SKM-1 (cell line): ENCODE measurements around the gene NXNL1.

Experiments
- DNase-seq: peaks from one replicate; lab custom pipeline; 2025; ENCODE audit not compliant: unreplicated experiment; lab: John Stamatoyannopoulos, UW

NXNL1 gene

DNA sequence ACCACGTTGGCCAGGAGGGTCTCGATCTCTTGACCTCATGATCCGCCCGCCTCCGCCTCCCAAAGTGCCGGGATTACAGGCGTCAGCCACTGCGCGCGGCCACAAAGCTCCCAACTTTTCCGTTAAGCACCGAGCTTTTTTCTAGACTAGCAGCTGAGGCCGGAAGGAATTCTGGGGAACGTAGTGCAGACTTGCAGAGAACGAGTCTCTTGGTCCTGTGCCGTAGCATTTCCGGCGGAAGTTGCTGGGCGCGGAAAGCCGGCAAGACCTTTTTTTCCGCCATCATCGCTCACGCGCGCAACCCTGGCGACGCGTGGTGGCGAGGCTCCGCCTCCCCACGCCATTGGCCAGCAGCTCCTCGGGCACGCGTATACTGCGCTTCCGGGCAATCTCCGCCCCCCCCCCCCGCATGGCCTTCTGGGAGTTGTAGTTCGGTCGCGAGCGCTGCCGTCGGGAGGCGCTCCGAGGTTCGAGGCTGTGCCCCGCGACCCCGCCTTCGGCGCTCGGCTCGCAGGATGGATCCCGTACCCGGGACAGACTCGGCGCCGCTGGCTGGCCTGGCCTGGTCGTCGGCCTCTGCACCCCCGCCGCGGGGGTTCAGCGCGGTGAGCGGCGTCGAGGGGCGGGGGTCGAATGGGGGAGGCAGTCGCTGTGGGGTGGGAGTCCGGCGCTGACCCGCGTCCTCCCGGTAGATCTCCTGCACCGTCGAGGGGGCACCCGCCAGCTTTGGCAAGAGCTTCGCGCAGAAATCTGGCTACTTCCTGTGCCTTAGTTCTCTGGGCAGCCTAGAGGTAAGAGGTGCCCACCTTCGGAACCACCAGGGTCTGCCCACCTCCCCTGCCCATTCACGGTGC is 40.9 kb downstream of the NXNL1 start, which contains the start of gene MVB12A:
Gene MVB12A (plus strand): TSS at position 427 of the 854 bp plus-strand sequence. CDS start 89 bp downstream, at position 516.
- DNase-seq: peak; percentile 90

DNA sequence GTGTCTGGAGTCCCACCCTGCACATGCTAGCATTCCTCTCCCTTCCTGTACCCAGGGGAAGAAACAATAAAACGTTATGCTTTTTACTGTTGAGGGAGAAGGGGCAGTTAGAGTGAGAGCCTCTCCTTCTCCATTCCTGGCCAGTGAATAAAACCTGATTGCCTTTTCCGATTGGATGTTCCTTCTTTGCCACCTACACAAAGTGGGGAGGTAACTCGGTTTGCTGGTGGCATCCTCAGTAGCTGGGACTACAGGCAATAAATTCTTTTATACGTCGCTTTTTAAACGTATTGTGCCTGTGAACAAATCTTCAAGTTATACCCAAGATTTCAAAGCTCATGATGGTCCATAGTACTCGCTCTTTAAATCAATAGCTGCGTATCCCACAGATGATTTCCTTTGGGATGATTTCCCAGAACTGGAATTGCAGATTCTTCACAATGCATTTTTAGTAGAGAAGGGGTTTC is 41.5 kb downstream of the NXNL1 start:
- no peak for DNase-seq

DNA sequence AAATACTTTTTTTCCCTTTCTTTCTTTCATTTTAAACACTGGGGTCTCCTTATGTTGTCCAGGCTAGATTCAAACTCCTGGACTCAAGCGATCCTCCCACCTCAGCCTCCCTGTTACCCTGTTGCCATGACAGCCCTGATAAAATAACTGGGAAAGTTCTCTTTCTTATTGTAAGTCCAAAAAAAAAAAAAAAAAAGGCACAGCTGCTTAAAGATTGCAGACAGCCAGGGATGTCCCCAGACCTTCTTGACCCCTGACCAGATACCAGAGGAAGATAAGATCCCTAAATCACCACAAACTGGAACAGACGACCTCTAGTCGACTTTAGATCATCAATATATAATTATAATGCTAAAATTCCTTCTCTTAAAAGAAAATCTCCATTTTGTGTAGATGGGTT is 42.0 kb downstream of the NXNL1 start:
- no peak for DNase-seq

DNA sequence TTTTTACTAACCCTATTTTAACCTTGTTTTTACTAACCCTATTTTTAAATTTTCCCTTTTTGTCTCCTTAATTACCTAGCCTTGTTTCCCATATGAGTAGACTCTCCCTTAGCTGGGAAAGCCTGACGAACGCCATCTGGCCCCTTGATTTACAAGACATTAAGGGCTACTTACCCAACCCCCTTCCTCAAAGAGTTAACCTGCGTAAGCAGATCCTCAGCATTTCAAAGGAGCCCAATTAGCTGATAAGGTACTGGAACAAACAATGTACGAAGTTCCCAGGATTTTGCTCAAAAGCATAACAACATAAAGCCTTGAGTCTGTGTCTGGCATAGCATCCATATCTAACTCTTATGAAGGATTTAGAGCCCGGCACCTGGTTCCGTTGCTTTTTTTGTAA is 45.6 kb downstream of the NXNL1 start:
- no peak for DNase-seq

DNA sequence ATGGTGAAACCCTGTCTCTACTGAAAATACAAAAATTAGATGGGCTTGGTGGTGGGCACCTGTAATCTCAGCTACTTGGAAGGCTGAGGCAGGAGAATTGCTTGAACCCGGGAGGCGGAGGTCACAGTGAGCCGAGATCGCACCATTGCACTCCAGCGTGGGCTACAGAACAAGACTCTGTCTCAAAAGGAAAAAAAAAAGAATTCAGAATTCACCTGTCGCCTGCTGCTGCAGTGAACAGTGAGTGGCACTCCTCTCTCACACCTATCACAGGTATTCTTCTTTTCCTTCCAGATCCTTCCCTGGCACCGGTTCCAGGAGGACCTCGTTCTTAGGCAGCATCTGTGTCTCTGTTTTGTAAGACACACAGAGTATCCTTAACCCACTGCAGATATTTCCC is 46.6 kb downstream of the NXNL1 start:
- DNase-seq: no peak

DNA sequence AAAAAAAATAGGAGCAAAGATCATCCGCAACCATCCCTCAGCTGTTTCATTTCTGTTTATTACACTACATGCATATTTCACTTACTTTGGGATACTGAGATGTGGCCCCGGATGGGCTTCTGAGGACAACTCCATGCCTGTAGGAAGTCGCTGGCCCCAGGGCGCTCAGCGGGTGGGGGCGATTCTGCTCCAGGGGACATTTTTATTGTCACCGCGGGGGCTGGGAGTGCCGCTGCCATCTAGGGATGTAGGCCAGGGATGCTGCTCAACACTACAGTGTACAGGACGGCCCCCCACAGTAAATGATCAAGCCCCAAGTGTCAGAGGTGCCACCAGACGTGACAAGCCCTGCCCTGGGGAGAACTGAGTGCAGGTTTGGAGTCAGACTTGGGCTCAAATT is 48.9 kb downstream of the NXNL1 start:
- no peak for DNase-seq

DNA sequence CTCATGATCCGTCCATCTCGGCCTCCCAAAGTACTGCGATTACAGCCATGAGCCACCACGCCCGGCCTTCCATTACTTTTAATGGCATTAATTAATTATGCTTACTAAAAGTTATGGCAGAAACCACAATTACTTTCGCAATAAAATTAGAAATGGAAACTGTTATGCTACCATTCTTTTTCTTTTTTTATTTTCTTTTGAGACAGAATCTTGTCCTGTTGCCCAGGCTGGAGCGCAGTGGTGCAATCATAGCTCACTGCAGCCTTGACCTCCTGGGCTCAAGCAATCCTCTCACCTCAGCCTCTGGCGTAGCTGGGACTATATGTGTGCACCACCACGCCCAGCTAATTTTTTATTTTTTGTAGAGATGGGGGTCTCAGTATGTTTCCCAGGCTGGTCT is 50.7 kb downstream of the NXNL1 start:
- DNase-seq: no peak

DNA sequence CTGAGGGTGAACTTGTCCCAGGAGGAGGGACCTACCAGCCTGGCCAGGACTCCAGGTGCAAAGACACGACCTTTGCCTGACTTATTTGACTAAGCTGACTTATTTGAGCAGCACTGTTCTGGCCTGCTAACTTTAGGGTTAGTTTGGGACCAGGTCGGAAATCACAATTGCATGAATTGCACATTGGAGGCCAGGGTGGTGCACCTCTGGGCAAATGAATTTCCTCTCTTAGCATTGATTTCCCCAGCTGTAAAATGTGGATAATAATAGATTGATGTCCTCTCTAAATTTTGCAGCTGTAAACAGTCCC is 53.9 kb downstream of the NXNL1 start:
- DNase-seq: no peak

DNA sequence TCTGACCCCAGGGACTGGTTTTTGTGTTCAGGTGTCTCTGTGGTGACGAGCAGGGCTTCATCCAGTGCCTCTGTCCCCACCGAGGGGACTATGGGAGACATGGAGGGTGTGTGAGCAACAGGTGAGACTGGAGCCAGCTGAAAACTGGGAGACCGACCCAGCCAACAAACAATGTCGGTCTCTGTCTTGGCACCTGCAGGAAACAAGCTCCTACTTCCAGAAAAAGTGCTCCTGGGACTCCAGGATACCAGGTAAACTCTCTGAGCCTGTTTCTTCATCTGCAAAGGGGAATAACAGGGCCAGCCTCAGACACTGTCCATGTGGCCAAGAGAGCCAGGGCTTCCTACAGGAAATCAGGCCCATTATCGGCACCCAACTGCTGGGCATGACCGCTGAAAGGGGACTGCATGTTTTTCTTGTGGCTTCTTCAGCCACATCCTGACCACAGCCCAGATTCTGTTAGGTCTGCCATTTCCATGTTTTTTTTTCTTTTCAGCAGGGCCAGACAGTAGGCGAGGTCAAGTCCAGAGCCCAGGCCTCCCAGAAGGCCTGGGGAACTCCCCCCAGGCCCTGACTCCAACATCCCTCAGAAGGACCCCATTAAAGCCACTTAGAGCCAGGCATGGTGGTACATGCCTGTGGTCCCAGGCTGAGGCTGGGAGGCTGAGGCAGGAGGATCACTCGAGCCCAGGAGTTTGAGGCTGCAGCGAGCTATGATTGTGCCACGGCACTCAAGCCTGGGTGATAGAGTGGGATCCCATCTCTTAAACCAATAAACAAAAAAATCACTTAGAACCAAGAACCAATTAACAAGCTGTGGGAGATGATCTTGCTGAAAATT is 54.5 kb downstream of the NXNL1 start:
- DNase-seq: peak; percentile 31
